Neural cell (in vitro differentiated cells): ENCODE data around the gene PRKAR1B.

Experiments used
- EP300 ChIP-seq: fragments of 450-650 bp; conservative IDR thresholded peaks from 2 replicates; pipeline ENCODE4 v1.6.1; 2014; ENCODE audit warnings: antibody characterized with exemption, mild to moderate bottlenecking, moderate library complexity; ENCODE audit not compliant: poor library complexity, severe bottlenecking
- EZH2 ChIP-seq: fragments of 200-600, 300-800 bp; shearing (Covaris generic), sonication (generic); IDR thresholded peaks from 2 replicates; pipeline ENCODE4 v1.6.1; 2014; ENCODE audit warnings: antibody characterized with exemption, low read length, borderline replicate concordance, mild to moderate bottlenecking; ENCODE audit not compliant: insufficient read depth, poor library complexity, severe bottlenecking
- RAD21 ChIP-seq: fragments of 450-650 bp; conservative IDR thresholded peaks from 2 replicates; pipeline ENCODE4 v1.6.1; 2014; ENCODE audit warnings: antibody characterized with exemption, mild to moderate bottlenecking, moderate library complexity
- TAF1 ChIP-seq: IDR thresholded peaks from 2 replicates; pipeline ENCODE4 v1.6.1; 2012; ENCODE audit warnings: low read depth
- TF ChIP-seq, protein P1 (sequence below): fragments of 450-650 bp; IDR thresholded peaks from 2 replicates; pipeline ENCODE4 v1.5.1; 2014; ENCODE audit warnings: antibody characterized with exemption, mild to moderate bottlenecking, moderate library complexity; ENCODE audit not compliant: poor library complexity, severe bottlenecking
- TF ChIP-seq, protein P2 (sequence below): IDR thresholded peaks from 2 replicates; pipeline ENCODE4 v1.6.1; 2012; ENCODE audit warnings: borderline replicate concordance

DNA sequence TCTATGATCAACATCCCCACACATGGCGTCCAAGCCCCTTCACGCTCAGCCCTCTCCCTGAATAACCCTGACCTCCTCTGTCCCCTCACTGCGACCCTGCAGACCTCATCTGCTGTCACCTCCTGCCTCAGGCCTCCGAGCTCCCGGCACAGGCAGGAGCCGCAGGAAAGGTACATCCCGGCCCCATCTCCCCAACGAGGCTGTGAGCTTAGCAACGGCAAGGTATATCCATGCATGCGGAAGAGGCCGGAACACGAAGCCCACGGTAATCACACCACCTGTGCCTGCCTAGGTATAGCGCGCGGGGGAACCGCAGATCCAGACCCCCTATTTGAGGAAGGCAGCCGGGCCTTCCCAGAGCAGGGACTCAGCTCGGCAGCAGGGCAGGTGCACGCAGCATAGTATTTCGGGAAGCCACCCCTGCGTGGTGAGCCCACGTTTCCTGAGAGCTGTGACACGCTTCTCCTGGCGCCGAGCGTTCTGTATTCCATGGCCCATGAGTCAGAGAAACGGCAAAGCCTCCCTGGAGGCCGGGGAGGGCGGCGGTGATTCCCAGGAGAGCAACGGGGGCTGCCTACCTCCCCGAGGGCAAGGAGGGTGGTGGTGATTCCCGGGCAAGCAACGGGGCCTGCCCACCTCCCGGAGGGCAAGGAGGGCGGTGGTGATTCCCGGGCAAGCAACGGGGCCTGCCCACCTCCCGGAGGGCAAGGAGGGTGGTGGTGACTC is 50.7 kb downstream of the PRKAR1B start:
- TF ChIP-seq, protein P1, sequence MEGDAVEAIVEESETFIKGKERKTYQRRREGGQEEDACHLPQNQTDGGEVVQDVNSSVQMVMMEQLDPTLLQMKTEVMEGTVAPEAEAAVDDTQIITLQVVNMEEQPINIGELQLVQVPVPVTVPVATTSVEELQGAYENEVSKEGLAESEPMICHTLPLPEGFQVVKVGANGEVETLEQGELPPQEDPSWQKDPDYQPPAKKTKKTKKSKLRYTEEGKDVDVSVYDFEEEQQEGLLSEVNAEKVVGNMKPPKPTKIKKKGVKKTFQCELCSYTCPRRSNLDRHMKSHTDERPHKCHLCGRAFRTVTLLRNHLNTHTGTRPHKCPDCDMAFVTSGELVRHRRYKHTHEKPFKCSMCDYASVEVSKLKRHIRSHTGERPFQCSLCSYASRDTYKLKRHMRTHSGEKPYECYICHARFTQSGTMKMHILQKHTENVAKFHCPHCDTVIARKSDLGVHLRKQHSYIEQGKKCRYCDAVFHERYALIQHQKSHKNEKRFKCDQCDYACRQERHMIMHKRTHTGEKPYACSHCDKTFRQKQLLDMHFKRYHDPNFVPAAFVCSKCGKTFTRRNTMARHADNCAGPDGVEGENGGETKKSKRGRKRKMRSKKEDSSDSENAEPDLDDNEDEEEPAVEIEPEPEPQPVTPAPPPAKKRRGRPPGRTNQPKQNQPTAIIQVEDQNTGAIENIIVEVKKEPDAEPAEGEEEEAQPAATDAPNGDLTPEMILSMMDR, result no peak
- no peak for TF ChIP-seq TAF1
- TF ChIP-seq EZH2, result no peak
- TF ChIP-seq RAD21, result no peak
- TF ChIP-seq, protein P2, sequence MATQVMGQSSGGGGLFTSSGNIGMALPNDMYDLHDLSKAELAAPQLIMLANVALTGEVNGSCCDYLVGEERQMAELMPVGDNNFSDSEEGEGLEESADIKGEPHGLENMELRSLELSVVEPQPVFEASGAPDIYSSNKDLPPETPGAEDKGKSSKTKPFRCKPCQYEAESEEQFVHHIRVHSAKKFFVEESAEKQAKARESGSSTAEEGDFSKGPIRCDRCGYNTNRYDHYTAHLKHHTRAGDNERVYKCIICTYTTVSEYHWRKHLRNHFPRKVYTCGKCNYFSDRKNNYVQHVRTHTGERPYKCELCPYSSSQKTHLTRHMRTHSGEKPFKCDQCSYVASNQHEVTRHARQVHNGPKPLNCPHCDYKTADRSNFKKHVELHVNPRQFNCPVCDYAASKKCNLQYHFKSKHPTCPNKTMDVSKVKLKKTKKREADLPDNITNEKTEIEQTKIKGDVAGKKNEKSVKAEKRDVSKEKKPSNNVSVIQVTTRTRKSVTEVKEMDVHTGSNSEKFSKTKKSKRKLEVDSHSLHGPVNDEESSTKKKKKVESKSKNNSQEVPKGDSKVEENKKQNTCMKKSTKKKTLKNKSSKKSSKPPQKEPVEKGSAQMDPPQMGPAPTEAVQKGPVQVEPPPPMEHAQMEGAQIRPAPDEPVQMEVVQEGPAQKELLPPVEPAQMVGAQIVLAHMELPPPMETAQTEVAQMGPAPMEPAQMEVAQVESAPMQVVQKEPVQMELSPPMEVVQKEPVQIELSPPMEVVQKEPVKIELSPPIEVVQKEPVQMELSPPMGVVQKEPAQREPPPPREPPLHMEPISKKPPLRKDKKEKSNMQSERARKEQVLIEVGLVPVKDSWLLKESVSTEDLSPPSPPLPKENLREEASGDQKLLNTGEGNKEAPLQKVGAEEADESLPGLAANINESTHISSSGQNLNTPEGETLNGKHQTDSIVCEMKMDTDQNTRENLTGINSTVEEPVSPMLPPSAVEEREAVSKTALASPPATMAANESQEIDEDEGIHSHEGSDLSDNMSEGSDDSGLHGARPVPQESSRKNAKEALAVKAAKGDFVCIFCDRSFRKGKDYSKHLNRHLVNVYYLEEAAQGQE, result no peak
- TF ChIP-seq EP300, result no peak
